HEK293 (cell line): ENCODE results near the gene CDC42.
A peak's percentile ranks its signal among the peaks of the same experiment; 100 is the strongest.

Experiments used
- CTCF ChIA-PET: fragments of 350-600 bp; formaldehyde crosslinking; extraction: SDS; loops from one replicate; lab custom pipeline; 2021; ENCODE audit warnings: antibody characterized with exemption; lab: Yijun Ruan, JAX
- POLR2A ChIA-PET: fragments of 300-600 bp; formaldehyde crosslinking; extraction: SDS; loops from one replicate; lab custom pipeline; 2020; ENCODE audit warnings: antibody characterized with exemption, inconsistent platforms; lab: Yijun Ruan, JAX
- H3K27ac ChIP-seq: fragments of 200-500 bp; sonication (Bioruptor generic); 2 replicates; pipeline ENCODE4 v1.5.1; 2014; ENCODE audit warnings: low read depth, low read length, control low read depth, inconsistent platforms; ENCODE audit errors: extremely low read depth
- H3K36me3 ChIP-seq, 2 experiments: fragments of 200-500 bp in 1 of 2; sonication (Bioruptor generic) in 1 of 2; 1 replicate in 1 of 2; 2 replicates in 1 of 2; pipeline ENCODE4 v1.5.1; 2014 to 2017; ENCODE audit warnings: inconsistent platforms in 2 of 2, low read length in 2 of 2; ENCODE audit not compliant: control insufficient read depth in 2 of 2, insufficient read depth in 1 of 2
- H3K4me1 ChIP-seq: fragments of 200-500 bp; sonication (Bioruptor generic); 2 replicates; pipeline ENCODE4 v1.5.1; 2014; ENCODE audit warnings: mild to moderate bottlenecking, low read length, inconsistent platforms; ENCODE audit not compliant: control insufficient read depth, insufficient read depth
- H3K4me3 ChIP-seq: 2 replicates; pipeline ENCODE4 v1.5.1; 2011; ENCODE audit warnings: low read depth, mild to moderate bottlenecking, control low read depth, low read length, moderate library complexity
- H3K9me3 ChIP-seq: fragments of 200-500 bp; sonication (Bioruptor generic); 2 replicates; pipeline ENCODE4 v1.5.1; 2014; ENCODE audit warnings: low read depth, low read length, inconsistent platforms; ENCODE audit not compliant: control insufficient read depth, insufficient read depth
- BCL11B ChIP-seq: fragments of 450-650 bp; formaldehyde crosslinking; IDR thresholded peaks from 2 replicates; pipeline ENCODE4 v1.5.1; 2016; ENCODE audit warnings: low read depth, missing biosample characterization, missing genetic modification characterization
- CTCF ChIP-seq: fragments of 450-650 bp; formaldehyde crosslinking; IDR thresholded peaks from 2 replicates; pipeline ENCODE4 v1.5.1; 2016; ENCODE audit warnings: missing biosample characterization, missing genetic modification characterization
- HIC1 ChIP-seq: fragments of 450-650 bp; formaldehyde crosslinking; IDR thresholded peaks from 2 replicates; pipeline ENCODE4 v1.5.1; 2016; ENCODE audit warnings: missing biosample characterization, missing genetic modification characterization
- KLF8 ChIP-seq: fragments of 450-650 bp; formaldehyde crosslinking; IDR thresholded peaks from 2 replicates; pipeline ENCODE4 v1.5.1; 2016; ENCODE audit warnings: missing biosample characterization, missing genetic modification characterization
- MZF1 ChIP-seq: fragments of 450-650 bp; formaldehyde crosslinking; IDR thresholded peaks from 2 replicates; pipeline ENCODE4 v1.5.1; 2017; ENCODE audit warnings: missing biosample characterization, missing genetic modification characterization, borderline replicate concordance
- SALL2 ChIP-seq: fragments of 450-650 bp; formaldehyde crosslinking; IDR thresholded peaks from 2 replicates; pipeline ENCODE4 v1.5.0; 2017; ENCODE audit warnings: missing biosample characterization, mild to moderate bottlenecking, missing genetic modification characterization, borderline replicate concordance
- SCRT1 ChIP-seq: fragments of 450-650 bp; formaldehyde crosslinking; IDR thresholded peaks from 2 replicates; pipeline ENCODE4 v1.5.1; 2016; ENCODE audit warnings: missing biosample characterization, missing genetic modification characterization, borderline replicate concordance
- SP2 ChIP-seq: fragments of 450-650 bp; formaldehyde crosslinking; IDR thresholded peaks from 2 replicates; pipeline ENCODE4 v1.5.1; 2016; ENCODE audit warnings: missing biosample characterization, missing genetic modification characterization
- YY2 ChIP-seq: fragments of 450-650 bp; formaldehyde crosslinking; IDR thresholded peaks from 2 replicates; pipeline ENCODE4 v1.5.1; 2016; ENCODE audit warnings: missing biosample characterization, missing genetic modification characterization
- ZBTB20 ChIP-seq: fragments of 450-650 bp; formaldehyde crosslinking; IDR thresholded peaks from 2 replicates; pipeline ENCODE4 v1.5.1; 2016; ENCODE audit warnings: missing biosample characterization, missing genetic modification characterization
- ZBTB7A ChIP-seq: fragments of 450-650 bp; formaldehyde crosslinking; IDR thresholded peaks from 2 replicates; pipeline ENCODE4 v1.5.1; 2016; ENCODE audit warnings: low read depth, missing biosample characterization, missing genetic modification characterization
- ZFHX2 ChIP-seq: fragments of 450-650 bp; formaldehyde crosslinking; conservative IDR thresholded peaks from 2 replicates; pipeline ENCODE4 v1.5.1; 2016; ENCODE audit warnings: missing biosample characterization, missing genetic modification characterization
- ZNF19 ChIP-seq: fragments of 450-650 bp; formaldehyde crosslinking; IDR thresholded peaks from 2 replicates; pipeline ENCODE4; 2016; ENCODE audit warnings: missing biosample characterization, missing genetic modification characterization, low read depth
- ZNF202 ChIP-seq: fragments of 450-650 bp; formaldehyde crosslinking; IDR thresholded peaks from 2 replicates; pipeline ENCODE4 v1.5.1; 2016; ENCODE audit warnings: missing biosample characterization, missing genetic modification characterization, borderline replicate concordance
- ZNF394 ChIP-seq: fragments of 450-650 bp; formaldehyde crosslinking; IDR thresholded peaks from 2 replicates; pipeline ENCODE4 v1.5.1; 2016; ENCODE audit warnings: missing biosample characterization, missing genetic modification characterization, mild to moderate bottlenecking, moderate library complexity, borderline replicate concordance
- ZNF449 ChIP-seq: fragments of 450-650 bp; formaldehyde crosslinking; IDR thresholded peaks from 2 replicates; pipeline ENCODE4 v1.5.1; 2017; ENCODE audit warnings: missing biosample characterization, mild to moderate bottlenecking, missing genetic modification characterization, moderate library complexity
- ZNF549 ChIP-seq: fragments of 450-650 bp; IDR thresholded peaks from 2 replicates; pipeline ENCODE4 v1.5.1; 2018; ENCODE audit warnings: missing biosample characterization, missing genetic modification characterization, mild to moderate bottlenecking, inconsistent platforms, moderate library complexity
- ZNF654 ChIP-seq: fragments of 450-650 bp; formaldehyde crosslinking; IDR thresholded peaks from 2 replicates; pipeline ENCODE4 v1.5.1; 2016; ENCODE audit warnings: low read depth, missing biosample characterization, missing genetic modification characterization
- ZNF830 ChIP-seq: fragments of 450-650 bp; IDR thresholded peaks from 2 replicates; pipeline ENCODE4 v1.5.0; 2018; ENCODE audit warnings: missing biosample characterization, missing genetic modification characterization, low read depth, mild to moderate bottlenecking, moderate library complexity

CDC42 gene

GRCh38 chr1:22104865-22105437 is 52.4 kb downstream of the CDC42 start (continued):
- no peak for TF ChIP-seq MZF1 (tag by site-specific recombination)
- TF ChIP-seq BCL11B (tag by site-specific recombination) = no peak

GRCh38 chr1:22105611-22106207 is 53.2 kb downstream of the CDC42 start:
- POLR2A ChIA-PET = no interaction called here
- Histone ChIP-seq H3K9me3 (no peaks in the 10 kb centered on the region), H3K36me3 (peaks cover 0 to 55% of the 10 kb centered on the region in 2 experiments; a peak in 1 of 3 replicates), H3K4me3 (no peak overlapping the region), H3K27ac (no peak overlapping the region), H3K4me1 (peaks cover 4% of the 10 kb centered on the region; the same call in 1 of the 2 replicates)
- TF ChIP-seq ZNF549 (tag by site-specific recombination) = no peak
- TF ChIP-seq ZNF19 (tag by site-specific recombination) = no peak
- TF ChIP-seq ZNF830 (tag by site-specific recombination) = no peak
- TF ChIP-seq ZFHX2 (tag by site-specific recombination) = no peak
- no peak for TF ChIP-seq ZBTB7A (tag by site-specific recombination)
- no peak for TF ChIP-seq ZNF449 (tag by site-specific recombination)
- TF ChIP-seq ZNF394 = no peak
- 0 out of 2 replicates have a peak, but pooled peaks have one; percentile 52 for TF ChIP-seq CTCF (tag by site-specific recombination)
- no peak for TF ChIP-seq ZNF202 (tag by site-specific recombination)
- no peak for TF ChIP-seq ZBTB20 (tag by site-specific recombination)
- no peak for TF ChIP-seq HIC1 (tag by site-specific recombination)
- no peak for TF ChIP-seq SALL2
- no peak for TF ChIP-seq SCRT1
- peak; percentile 80 for TF ChIP-seq ZNF654 (tag by site-specific recombination)
- no peak for TF ChIP-seq KLF8 (tag by site-specific recombination)
- no peak for TF ChIP-seq YY2 (tag by site-specific recombination)
- no peak for TF ChIP-seq SP2
- CTCF ChIA-PET = interaction anchor here (0.6 to 4.9 kb wide), 16 partner anchors 12 to 536 kb away, joined by 3 to 27 read pairs (median 4); no protein-coding TSS in a partner anchor
